GM21423 (cell line): ENCODE data around the gene DDB1.
A peak's percentile ranks its signal among the peaks of the same experiment; 100 is the strongest.

Experiments used
- ATAC-seq: cut with Tn5 transposase; IDR thresholded peaks from one replicate; pipeline ENCODE4 v1.9.1; 2021; ENCODE audit warnings: mild to moderate bottlenecking, moderate library complexity; ENCODE audit not compliant: unreplicated experiment

The DDB1 gene

DNA sequence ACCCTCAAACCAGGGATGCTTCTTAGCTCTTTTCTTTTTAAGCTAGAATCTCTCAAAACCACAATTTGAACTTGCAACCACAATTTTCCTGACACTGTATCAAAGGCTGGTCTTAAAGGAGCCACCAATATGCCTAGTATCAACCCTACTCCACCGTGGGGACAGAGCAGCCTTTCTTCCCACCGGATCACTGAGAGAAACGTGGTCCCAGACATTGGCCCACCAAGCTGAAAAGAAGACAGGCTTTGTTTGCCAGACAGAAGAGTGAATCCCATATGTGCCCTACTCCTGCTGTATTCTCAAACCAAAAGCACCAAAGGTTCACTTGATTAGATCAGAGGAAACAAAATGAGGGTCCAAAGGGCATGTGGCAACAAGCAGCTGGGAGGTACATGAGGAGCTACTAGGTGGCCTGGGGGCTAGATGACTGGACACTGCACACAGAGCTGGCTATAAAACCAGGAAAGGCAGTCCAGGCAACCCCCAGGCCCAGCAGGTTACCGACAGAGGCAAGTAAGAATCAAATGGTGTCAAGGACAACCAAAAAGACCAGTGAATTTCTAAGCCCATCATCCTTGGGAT, 34.2 kb downstream of the DDB1 start:
- no peak for ATAC-seq

DNA sequence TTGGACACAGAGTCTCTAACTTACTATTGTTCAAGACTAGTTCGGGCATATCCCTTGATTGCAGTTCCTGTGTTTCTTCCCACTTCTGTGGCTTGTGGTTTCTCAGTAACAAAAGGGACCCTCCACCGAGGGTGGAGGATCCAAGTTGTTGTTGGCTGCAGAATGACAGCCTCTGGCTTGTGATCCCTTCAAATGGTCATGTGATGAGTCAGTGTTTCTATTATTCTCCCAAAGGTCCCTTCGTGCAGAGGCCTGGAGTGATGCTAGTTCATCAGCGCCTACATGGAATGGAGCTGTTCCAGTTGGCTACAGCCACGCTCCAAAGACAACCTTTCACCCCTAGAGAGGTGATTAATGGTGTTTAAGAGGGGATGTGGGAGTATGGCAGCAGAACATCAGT, 35.2 kb downstream of the DDB1 start:
- no peak for ATAC-seq

DNA sequence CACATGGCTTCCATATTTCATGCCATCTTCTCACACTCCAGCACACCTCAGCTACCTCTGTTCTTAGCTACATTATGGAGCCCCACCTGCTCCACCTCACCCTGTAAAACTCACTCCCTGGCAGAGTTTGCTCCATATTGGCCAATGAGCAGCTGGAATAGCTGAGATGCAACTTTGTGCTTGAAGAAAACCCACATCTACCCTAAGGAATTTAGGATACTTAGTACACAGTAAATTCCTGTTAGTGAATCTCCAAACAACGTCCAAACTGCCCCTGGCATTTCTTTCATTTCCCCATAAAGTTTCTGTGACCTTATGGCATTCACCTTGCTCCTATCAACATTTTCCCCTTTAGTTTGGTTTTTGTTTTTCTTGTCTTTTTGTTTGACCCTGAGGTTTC, 35.6 kb downstream of the DDB1 start:
- ATAC-seq, result no peak

DNA sequence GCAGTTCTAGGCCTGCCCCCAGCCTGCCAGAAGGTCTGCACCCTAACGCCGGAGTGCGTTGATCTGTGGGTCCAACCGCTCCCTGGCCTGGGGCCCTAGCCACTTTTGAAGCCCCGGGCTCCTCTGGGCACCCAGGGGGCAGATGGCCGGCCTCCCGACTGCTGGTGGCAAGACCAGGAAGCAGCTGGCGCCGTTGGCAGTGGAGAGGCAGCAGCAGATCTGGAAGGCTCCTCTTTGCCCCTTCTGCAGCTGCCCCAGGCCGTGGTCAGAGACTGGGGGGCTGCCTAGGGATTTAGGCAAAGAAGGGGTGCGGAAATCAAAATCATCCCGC, 37.3 kb downstream of the DDB1 start:
- no peak for ATAC-seq

DNA sequence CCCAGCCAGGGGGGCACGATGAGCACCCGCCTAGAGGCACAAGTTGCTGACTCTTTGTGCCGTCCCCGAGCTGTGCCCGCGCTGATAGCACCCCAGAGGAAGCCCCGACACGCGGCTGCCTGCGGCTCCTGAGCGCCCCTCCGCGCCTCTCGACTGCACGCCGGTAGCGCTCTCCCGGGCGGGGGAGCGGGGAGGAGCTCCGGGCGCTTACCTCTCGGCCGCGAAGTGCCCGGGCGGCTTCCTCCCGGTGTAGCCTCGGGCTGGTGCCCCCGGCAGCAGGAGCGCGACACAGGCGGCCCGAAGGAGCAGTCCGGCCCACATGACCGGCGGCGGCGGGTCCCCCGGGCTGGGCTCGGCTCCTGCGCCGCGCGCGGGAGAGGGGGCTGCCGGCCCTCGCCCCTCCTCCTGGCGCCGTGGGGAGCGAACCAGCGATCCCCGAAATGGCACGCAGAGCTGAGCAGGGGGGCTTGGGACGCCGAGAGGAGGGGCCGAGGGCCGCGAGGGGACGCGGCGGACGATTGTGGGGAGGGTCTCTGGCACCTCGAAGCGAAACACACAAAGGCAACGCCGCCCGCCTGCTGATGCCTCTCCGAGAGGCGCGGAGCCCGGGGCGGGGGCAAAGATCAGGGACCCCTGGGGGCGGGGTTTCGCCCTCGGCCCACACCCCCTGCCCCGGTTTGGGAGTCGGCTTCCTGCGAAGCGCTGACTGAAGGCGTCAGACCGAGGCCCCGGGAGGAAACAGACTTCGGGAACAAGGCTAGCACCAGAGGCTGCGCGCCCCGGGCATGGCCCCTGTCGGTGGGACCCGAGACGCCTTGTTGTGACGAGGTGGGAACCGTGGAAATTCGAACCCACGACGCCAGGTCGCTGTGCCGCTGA, 37.9 kb downstream of the DDB1 start, which contains the start of gene VWCE:
Gene VWCE (minus strand): TSS at position 600 of the 879 bp plus-strand sequence. CDS start 279 bp downstream, at position 321.
- peak; percentile 65 for ATAC-seq

DNA sequence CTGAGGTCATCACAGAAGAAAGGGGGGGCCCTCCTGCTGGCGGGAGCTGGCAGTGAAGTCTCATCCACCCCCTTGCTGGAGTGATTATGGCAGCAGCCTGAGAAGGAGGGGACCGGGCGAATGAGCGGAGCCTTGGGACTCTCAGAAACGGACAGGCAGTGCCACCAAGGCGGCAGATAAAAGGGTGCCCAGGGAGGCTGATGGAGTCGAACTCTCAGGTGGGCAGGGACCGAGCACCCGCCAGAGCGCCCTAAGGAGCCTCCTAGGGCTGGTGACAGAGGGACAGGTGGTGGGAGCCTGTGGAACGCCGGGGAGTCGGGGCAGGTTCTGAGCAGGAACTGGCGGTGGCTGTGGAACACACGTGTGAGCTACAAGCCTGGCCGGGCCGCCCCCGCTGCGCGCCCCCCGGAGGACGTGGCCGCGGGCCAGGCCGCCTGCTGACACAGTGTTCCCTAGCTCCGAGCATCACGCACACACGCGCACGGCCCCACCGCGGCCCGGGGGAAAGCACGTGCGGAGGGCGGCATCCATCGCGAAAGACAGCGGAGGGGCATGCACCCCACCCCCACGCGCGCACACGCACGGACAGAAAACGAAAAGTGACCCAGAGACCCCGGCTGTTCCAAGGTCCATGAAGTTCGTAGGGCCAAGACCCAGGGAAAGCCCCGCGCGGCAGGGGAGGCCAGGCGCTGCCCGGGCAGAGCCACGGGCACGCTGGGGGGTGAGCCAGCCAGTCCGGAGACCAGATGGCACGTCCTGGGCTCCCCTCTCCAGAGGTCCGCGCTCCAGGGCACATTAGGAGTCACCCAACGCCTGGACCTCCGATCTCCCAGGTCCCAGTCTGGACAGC, 38.8 kb downstream of the DDB1 start:
- peak; percentile 26 for ATAC-seq

DNA sequence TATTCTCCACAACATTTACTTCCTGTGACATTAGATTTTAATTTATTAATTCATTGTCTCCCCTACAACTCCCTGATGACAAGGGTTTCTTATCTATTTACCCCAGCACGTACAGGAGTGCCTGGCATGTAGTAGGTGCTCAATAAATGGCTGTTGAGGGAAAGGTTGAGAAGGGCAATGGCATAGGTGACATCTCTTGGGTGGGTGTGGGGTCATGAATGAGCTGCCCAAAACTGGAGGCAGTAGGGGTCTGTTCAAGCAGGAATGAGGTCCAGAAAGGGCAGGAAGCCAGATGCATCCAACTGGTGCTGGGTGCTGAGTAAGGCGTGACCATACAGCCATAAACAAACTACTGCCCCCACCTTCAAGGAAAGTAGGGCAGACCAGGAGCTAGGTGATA, 40.5 kb downstream of the DDB1 start:
- no peak for ATAC-seq

DNA sequence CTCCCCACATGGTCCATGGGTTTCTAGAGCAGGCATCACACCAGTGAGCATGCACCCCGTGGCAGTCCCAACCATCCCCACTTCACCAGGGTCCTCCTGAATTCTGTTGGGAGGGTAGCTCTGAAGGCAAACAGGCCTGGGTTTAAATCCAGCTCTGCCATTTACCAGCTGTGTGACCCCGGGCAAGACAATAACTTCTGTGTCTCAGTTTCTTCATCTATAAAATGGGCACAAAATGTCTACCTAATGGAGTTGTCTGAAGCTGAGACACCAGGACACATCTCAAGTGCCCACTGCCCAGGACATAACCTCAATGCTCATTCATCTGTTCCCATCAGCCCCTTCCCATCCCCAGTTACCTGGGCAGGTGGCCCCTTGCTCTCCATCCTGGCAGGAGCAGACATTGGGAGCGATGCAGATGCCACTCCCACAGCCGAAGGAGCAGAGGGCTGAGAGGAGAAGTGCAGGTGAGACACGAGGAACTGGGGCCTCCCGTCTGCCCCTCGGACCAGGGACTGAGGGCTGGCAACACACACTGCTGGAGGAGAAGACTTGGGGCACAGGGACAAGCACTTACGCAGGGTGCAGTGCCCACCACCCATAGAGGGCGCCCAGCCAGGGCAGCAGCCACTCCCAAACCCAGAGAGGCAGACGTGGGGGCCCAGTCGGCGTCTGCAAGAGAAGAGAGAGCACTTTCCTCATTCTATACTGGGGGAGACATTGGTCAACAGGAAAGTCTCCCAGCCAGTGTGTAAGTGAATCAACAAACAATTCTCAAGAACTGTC, 41.8 kb downstream of the DDB1 start:
- ATAC-seq, result no peak

DNA sequence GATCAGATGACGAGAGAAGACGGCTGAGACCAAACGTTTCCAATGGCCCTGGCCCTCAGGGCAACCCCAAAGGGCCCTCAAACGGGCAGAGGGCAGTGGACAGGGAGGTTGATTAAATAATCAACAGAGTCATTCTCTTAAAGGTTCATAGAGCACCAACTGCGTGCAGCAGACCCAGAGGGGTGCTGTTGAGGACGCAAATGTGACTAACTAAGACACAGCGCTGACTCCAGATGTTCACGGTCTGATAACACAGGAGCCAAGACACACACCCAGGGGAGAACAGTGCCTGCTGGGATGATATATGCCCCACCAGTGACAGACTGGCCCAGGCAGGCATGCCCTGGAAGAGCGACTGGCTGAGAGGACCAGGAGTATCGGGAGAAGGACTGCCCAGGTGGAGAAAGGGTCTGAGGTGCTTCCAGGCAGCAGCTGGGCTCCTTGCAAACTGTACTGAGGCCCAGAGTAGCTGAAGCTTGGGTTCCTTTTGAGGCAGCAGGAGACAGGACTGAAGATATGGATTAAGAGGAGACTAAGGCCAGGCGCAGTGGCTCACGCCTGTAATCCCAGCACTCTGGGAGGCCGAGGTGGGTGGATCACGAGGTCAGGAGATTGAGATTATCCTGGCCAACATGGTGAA, 45.4 kb downstream of the DDB1 start:
- no peak for ATAC-seq

DNA sequence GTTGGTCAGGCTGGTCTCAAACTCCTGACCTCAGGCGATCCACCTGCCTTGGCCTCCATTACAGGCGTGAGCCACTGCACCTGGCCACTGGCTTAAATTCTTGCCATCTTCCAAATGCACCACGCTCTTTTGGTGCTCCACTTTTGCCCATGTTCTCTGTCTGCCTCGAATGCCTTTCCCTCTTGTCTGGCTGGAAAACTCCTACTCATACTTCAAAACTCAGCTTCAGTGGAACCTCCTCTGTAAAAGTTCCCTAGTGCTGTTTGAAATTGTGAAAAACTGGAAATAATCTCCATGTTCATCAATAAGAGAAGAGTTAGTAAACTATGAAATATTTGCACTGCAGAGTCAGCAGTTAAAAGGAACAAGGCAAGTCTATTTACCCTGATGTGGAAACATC, 49.3 kb downstream of the DDB1 start:
- no peak for ATAC-seq

DNA sequence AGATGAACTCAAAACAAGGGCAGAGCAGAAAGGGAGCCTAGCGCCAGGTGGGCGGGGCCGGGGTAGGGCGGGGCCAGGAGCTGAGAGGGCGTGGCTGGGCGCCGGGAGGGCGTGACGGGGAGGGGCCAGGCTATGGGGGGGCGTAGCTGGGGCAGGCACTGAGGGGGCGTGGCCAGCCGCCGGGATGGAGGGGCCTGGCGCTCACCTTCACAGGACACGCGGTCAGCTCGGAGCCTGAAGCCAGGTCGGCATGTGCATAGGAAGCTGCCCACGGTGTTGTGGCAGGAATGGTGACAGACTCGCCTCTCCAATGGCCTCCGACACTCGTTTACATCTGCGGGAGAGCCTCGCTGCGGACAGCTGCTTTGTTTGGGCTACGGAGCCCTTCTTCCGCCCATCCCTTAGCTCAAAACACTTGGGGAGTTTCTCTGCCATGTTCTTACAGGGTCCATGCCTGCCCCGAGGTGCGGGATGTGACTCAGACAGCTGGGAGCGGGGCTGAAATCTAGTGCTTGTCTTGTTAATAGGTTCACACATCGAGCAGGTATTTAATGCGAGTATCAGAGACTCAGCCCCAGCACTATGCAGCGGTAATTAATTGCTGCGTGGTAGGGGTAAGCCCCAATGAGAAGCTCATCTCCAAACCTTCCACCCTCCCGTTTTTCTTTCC, 51.2 kb downstream of the DDB1 start:
- ATAC-seq, result no peak

DNA sequence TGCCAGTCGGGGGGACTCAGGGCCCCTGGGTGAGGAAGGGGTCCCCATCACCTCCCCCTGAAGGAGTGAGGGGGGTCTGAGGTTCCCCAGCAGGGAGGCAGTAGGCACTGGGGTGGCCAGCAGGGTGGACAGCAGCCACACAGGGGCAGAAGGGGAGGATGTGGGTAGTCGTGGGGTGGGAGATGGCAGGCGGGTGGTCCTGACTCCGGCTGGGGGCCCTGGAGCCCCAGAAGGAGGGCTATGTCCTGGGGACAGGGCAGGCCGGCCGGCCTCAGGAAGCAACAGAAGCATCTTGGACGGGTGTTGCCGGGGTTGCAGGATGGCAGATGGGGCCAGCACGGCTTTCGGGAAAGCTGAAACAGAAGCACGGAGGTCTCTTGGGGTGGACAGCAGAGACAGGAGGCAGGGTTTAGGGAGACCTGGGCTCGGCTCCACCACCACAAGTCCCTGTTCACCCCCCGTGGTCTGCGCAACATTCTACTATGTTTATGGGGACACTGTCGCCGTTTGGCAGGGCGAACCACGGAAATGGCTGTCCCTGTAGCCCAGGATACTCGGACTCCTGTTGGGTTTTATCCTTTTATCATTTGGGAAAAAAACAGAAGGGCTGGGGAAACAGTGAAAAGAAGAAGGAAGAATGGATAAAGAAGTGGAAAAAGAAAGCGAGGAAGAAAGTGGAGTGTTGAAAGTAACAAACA, 51.9 kb downstream of the DDB1 start:
- no peak for ATAC-seq

DNA sequence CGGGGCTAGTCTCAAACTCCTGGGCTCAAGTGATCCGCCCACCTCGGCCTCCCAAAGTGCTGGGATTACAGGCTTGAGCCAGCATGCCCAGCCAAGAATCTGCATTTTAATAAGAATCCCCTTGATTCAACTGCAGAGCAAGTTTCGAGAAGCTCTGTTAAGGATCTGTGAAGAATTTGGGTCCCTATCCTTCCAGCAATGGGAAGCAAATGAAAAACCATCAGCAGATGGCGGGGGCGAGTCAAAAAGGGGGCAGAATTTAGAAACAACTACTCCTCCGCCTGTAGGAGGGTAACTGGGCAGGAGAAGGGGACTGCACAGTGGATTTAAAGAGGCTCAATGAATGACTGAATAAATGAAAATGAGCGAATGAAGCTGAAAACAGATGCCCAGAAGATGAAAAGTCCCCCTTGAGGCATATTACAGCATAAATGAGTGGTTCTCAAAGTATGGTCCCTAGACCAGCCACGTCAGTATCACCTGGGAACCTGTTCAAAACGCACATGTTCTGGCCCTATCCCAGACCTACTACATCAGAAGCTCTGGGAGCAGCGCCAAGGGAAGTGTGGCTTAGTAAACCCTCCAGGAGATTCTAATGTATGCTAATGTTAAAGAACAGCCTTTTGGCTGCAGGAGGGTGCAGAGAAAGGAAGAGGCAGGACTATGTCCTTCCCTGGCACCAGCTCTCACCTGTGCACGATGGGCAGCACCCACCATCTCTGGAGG, 52.8 kb downstream of the DDB1 start:
- ATAC-seq, result no peak

DNA sequence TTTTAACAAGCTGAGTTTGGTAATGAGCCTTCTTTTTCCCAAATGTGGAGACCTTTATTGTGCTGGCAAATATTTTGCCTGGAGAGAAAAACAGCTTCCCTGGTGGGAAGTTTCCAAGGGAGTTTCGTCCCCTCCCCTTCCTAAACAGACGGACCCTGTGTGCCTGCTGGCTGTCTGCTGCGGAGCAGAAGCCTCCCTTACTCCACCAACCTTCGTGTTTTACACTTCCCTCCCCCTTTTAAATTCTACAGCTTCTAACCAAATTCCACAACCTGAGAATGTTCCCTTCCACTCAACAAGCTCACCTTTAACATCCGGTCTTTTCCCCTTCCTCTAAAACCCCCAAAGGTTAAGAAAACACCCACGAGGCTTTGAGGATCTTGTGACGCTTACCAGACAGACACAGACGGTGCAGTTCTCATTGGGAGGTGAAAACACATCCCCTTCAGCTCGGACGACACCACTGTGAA, 54.9 kb downstream of the DDB1 start:
- no peak for ATAC-seq

DNA sequence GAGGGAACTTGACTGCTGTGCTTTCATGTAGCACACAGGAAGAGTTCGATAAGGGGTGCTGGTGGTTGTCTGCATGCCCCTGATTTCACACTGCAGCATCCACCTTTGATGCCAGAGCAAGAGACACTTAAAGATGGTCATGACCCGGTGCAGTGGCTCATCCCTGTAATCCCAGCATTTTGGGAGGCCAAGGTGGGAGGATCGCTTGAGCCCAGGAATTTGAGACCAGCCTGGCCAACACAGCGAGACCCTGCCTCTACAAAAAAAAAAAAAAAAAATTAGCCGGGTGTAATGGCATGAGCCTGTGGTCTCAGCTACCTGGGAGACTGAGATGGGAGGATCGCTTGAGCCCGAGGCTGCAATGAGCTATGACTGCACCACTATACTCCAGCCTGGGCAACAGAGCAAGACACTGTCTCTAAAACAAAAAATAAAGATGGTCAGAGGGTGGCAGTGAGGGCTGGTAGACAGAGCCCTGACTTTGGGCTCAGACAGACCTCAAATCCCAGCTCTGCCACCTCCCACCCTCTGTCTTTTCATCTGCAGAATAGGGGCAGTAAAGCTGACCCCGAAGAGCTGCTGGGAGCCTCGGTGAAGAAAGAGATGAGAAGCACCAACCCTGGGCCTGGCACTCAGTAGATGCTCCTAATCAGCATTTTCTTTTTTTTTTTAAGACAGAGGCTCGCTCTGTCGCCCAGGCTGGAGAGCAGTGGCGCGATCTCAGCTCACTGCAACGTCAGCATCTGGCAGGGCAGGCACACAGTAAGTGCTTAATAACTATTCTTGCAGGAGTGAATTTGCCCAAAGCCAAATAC, 55.5 kb downstream of the DDB1 start:
- no peak for ATAC-seq

DNA sequence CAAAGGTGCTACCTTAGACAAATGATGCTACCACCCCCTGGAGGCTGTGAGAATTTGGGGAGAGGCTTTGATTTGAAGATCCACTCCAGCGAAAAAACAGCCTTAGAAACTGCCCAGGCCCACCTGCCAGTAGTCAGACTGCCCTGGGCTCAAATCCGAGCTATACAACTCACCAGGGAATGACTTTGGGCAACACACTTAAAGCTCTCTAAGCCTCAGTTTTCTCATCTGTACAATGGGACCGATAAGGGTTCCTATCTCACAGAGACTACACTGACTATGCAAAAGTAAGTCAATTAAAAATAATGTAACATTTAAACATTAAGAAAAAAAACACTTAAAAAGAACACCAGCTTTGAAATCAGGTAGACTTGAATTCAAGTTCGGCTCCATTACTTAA, 57.7 kb downstream of the DDB1 start:
- ATAC-seq, result no peak

DNA sequence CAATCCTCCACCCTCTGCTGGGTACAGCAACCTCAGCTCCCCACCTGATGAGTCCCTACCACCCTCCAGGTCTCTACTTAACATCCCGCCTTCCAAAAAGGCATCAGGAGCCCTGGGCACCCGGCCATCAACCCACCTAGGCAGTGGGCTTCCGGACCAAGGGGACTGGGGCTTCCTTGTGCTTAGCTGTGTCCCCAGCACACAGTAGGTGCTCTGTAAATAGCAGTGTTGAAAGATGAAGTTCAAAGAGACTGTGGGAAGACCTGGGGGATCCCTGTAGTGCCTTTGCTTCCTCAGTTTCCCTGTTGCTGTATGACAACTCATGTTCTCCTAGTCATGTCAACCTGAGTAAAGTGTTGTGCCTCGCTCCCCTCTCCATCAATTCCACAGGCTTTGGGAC, 58.8 kb downstream of the DDB1 start:
- ATAC-seq, result no peak
